Left ventricle myocardium inferior (tissue), 1 donor: ENCODE measurements around the gene PPP6R2. TPM values are rescaled to one million over a fixed set of nuclear protein-coding genes. Genes with fewer than 3 reads are reported as not detected.

Source experiments
- DNase-seq: peaks from one replicate; pipeline ENCODE4 v3.0.0-alpha.2; 2020
- H3K27ac ChIP-seq: fragments of 200-600 bp; replicated peaks from 2 replicates; pipeline ENCODE4 v1.8.0; 2021
- H3K27me3 ChIP-seq: fragments of 200-600 bp; 2 replicates; pipeline ENCODE4 v1.8.0; 2021; ENCODE audit warnings: low read depth
- H3K36me3 ChIP-seq: fragments of 200-600 bp; 2 replicates; pipeline ENCODE4 v1.8.0; 2021
- H3K4me1 ChIP-seq: fragments of 200-600 bp; 2 replicates; pipeline ENCODE4 v1.8.0; 2021
- H3K4me3 ChIP-seq: fragments of 200-600 bp; 2 replicates; pipeline ENCODE4 v1.8.0; 2021; ENCODE audit warnings: mild to moderate bottlenecking, moderate library complexity
- H3K9me3 ChIP-seq: fragments of 200-600 bp; replicated peaks from 2 replicates; pipeline ENCODE4 v1.8.0; 2021
- CTCF ChIP-seq: fragments of 200-600 bp; IDR thresholded peaks from 2 replicates; pipeline ENCODE4 v1.8.0; 2021; ENCODE audit warnings: antibody characterized with exemption, mild to moderate bottlenecking, borderline replicate concordance
- intact Hi-C: fragments of 100-400 bp; cut with micrococcal nuclease; formaldehyde crosslinking; loops from one replicate; pipeline ENCODE4 v1.11.0; 2022
- total RNA-seq: library from RNA; stranded (reverse); fragmentation: NEBNext Ultra II Directional; extraction: Animal tissue kit (Norgen Biotek cat#: 25700); gene quantifications from one replicate; pipeline ENCODE4 v1.2.1, GENCODE V29; 2021
- donor health status: DM: no; HTN: yes; CAD: no; lungs with severe emphysema.

The PPP6R2 gene
- total RNA-seq, 1 donor from 2014 or later = 38.6 TPM

GRCh38 chr22:50307890-50308596 lies 35.1 kb upstream of the PPP6R2 start:
- intact Hi-C loops = no loop called here
- Histone ChIP-seq H3K9me3 (no peaks in the 10 kb centered on the region), H3K36me3 (no peaks in the 10 kb centered on the region), H3K27ac (peak overlapping the region; percentile 91), H3K27me3 (no peaks in the 10 kb centered on the region), H3K4me1 (peaks cover 64% of the 10 kb centered on the region), H3K4me3 (peak overlapping the region; percentile 43)
- no peak for TF ChIP-seq CTCF
- DNase-seq = no peak

DNA sequence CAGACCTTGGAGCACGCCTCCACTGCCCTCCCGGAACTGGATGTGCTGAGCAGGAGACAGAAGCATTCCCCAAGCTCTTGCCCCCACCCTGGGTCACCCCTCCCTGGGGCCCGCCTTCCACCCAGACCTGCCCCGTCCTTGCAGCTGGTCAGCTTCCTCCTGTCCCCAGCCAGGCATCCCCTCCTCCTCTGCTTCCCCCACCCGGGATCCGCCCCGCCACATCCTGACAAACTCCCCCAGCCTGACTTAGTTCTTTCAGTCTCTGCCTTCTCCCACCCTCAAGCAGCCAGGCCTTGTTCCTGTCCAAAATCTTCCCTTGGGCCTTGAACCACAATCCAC lies 34.6 kb upstream of the PPP6R2 start:
- Histone ChIP-seq H3K9me3 (no peaks in the 10 kb centered on the region), H3K27ac (peak overlapping the region; percentile 91), H3K4me1 (peaks cover 59% of the 10 kb centered on the region), H3K4me3 (peak overlapping the region; percentile 43), H3K36me3 (no peaks in the 10 kb centered on the region), H3K27me3 (no peaks in the 10 kb centered on the region)
- DNase-seq = peak; percentile 92
- intact Hi-C loops = no loop called here
- no peak for TF ChIP-seq CTCF

DNA sequence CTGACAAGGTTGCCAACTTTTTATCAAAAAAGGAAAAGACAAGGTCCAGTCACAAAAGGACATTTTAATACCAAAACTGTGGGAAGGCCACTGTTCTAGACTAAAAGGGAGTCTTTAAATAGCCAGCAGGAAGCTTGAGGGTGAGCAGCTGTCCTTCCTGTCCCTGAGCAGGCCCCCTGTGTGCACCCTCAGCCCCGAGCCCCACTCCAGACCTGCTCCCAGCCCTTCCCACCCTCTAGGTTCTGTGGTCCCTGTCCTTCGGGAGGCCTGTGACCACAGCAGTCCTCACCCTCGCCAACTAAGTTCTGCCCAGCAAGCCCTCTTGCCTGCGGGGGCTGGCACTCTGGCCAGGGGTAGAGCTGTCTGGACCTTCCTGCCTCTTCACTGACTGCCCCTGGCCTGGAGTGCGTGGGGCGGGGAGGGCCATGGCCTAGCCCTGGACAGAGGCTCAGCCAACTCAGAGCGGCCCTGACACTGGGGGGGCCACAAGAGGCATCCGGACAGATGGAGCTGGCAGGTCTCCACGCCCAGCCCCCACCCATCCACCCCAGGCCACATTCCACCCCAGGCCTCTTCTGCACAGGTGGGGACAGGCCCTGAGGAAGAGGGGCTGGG lies 34.0 kb upstream of the PPP6R2 start:
- no peaks in the 10 kb centered on the region for H3K9me3 ChIP-seq
- intact Hi-C loops = no loop called here
- TF ChIP-seq CTCF = no peak
- H3K27me3 ChIP-seq = no peaks in the 10 kb centered on the region
- H3K27ac ChIP-seq = peak overlapping the region; percentile 91
- peaks cover 57% of the 10 kb centered on the region for H3K4me1 ChIP-seq
- no peak overlapping the region for H3K4me3 ChIP-seq
- H3K36me3 ChIP-seq = no peaks in the 10 kb centered on the region
- DNase-seq = no peak

GRCh38 chr22:50309601-50309991 lies 33.5 kb upstream of the PPP6R2 start:
- Histone ChIP-seq H3K27ac (peak overlapping the region; percentile 91), H3K4me1 (peaks cover 57% of the 10 kb centered on the region), H3K9me3 (no peaks in the 10 kb centered on the region), H3K27me3 (no peaks in the 10 kb centered on the region), H3K4me3 (no peak overlapping the region), H3K36me3 (no peaks in the 10 kb centered on the region)
- intact Hi-C loops = no loop called here
- TF ChIP-seq CTCF = no peak
- no peak for DNase-seq

DNA sequence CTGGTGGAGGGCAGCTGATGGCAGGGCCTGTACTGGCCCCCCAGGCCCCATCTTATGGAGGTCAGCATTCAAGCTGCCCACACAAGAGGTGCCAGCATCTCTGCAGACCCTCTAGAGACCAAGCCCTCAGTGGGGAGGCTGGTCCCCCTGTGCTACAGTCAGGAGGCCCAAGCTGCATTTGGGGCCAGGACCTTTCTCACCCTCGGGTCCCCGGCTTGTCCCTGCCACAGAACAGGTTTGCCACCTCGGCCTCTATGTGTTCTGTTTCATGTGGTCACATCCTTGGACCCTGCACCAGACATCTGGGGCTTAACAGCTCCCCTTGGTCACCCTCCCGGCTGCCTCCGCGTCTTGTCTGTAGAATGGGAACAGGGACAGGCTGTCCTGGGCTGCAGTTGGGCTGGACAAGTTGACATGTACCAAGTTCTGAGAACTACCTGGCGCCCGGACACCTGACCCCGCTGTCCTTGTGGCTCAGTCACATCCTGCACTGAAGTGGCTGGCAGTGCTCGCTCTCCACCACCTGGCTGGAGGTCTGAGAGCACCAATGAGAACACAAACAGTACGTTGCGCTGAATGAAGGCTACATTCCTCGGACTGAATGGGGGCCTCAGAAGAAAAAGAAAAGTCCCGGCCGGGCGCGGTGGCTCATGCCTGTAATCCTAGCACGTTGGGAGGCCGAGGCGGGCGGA lies 33.0 kb upstream of the PPP6R2 start:
- no peaks in the 10 kb centered on the region for H3K27me3 ChIP-seq
- no peaks in the 10 kb centered on the region for H3K9me3 ChIP-seq
- peaks cover 55% of the 10 kb centered on the region for H3K4me1 ChIP-seq
- H3K27ac ChIP-seq = peak overlapping the region; percentile 91
- no peak for TF ChIP-seq CTCF
- intact Hi-C loops = no loop called here
- no peak for DNase-seq
- no peaks in the 10 kb centered on the region for H3K36me3 ChIP-seq
- no peak overlapping the region for H3K4me3 ChIP-seq
